OCI-LY1 (cell line): ENCODE measurements around the gene ADO.

Experiments used
- CTCF ChIP-seq: fragments of 200-600 bp; sonication (generic), shearing (Covaris generic); IDR thresholded peaks from 2 replicates; pipeline ENCODE4 v1.5.1; 2017; ENCODE audit warnings: mild to moderate bottlenecking, antibody characterized with exemption, low read length, moderate library complexity, mixed read lengths
- EZH2 ChIP-seq: fragments of 200-600 bp; sonication (generic), shearing (Covaris generic); IDR thresholded peaks from 2 replicates; pipeline ENCODE4 v1.8.0; 2017; ENCODE audit warnings: borderline replicate concordance, mixed run types, mild to moderate bottlenecking, antibody characterized with exemption, low read length, moderate library complexity, mixed read lengths

DNA sequence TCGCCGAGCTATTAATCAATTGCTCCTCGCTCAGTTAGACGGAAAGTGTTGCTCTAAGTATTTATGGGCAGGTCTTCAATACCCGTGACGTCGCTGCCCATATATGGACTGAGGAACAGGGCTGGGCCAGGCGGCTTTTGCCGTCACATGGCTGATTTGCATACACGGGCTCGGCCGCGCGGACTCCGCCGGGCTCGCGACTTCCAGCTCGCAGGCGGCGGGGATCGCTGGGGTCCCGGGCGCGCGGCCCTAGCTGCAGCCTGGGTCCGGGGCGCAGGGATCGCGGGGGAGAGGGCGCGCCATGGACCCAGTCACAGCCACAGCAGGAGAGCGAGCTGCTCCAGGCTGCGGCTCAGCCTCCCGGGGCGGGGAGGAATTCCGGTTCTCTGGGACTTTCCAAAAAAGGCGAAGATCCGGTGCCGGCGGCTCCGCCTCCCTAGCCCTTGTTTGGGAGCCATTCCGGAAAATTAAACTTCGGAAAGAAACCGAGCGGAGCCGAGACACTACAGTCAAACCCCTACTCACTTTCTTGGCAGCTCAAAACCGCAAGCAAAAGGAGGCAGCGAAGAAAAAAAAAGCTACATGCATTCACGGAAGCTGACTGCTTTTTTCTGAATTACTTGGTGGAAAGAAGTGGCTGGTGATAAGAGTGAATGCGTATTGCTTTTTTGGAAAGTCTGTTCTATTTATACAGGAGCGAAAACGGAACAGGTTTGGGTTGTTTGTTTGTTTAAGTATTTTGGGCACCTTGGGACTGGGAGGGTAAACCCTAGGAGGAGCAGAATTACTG is 12.0 kb downstream of the ADO start, which contains the start of gene EGR2:
- no peak for TF ChIP-seq CTCF
- TF ChIP-seq EZH2, result no peak
